Neural progenitor cell (in vitro differentiated cells): ENCODE results near the gene KCNQ1.

Experiments
- EZH2 ChIP-seq: fragments of 200-600 bp; sonication (generic); IDR thresholded peaks from 2 replicates; pipeline ENCODE4 v1.6.1; 2017; ENCODE audit warnings: antibody characterized with exemption, mild to moderate bottlenecking, moderate library complexity
- TF ChIP-seq, protein P1 (sequence below): fragments of 200-600 bp; sonication (generic); IDR thresholded peaks from 2 replicates; pipeline ENCODE4 v1.5.1; 2017; ENCODE audit warnings: antibody characterized with exemption, mild to moderate bottlenecking

DNA sequence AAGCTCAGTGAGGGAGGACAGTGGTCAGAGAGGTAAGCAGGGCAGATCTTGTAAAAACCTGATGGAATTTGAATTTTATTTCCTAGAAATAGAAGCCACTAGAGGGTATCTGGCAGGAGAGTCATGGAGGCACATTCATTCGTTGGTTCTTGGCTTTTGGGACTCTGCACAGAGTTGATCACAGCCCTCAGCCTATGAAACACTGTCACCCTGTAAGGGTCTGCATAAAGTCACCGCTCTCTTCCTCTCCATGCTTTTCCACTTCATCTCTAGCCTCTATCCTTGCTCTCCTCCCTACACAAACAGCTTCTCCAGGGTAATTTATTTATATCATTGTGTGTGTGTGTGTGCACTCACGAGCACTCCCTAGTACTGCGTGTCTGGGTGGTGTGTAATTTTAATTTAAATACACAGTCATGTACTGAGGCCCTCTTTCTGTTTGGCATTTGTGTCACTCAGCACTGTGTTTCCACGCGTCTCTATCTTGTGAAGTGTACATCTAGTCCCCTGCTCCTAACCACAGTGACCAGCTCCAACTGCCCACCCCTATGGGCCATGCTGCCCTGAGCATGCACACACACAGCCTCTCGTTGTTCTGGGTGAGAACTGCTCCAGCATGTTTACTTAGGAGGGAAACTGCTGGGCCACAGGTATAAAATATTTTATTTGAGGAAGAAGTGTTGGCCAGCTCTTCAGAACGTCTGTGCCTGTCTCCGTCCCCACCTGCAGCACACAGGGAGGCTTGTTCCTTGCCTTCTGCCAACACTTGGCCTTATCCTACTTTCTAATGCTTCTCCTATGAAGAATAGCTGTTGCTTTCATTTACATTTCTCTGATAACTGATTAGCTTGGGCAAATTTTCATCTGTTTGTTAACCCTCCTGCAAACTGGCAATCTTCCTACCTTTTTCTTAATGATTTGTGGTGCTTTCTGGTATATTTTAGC lies 250.5 kb downstream of the KCNQ1 start:
- no peak for TF ChIP-seq EZH2
- TF ChIP-seq, protein P1, sequence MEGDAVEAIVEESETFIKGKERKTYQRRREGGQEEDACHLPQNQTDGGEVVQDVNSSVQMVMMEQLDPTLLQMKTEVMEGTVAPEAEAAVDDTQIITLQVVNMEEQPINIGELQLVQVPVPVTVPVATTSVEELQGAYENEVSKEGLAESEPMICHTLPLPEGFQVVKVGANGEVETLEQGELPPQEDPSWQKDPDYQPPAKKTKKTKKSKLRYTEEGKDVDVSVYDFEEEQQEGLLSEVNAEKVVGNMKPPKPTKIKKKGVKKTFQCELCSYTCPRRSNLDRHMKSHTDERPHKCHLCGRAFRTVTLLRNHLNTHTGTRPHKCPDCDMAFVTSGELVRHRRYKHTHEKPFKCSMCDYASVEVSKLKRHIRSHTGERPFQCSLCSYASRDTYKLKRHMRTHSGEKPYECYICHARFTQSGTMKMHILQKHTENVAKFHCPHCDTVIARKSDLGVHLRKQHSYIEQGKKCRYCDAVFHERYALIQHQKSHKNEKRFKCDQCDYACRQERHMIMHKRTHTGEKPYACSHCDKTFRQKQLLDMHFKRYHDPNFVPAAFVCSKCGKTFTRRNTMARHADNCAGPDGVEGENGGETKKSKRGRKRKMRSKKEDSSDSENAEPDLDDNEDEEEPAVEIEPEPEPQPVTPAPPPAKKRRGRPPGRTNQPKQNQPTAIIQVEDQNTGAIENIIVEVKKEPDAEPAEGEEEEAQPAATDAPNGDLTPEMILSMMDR = no peak
